Endothelial cell (in vitro differentiated cells): ENCODE measurements around the gene RASD2. TPM values are rescaled to one million over a fixed set of nuclear protein-coding genes. Genes with fewer than 3 reads are reported as not detected.
A peak's percentile ranks its signal among the peaks of the same experiment; 100 is the strongest.

Source experiments
- DNase-seq: peaks from one replicate; pipeline ENCODE4 v3.0.0; 2021; ENCODE audit warnings: low spot score
- H3K27ac Mint-ChIP-seq: one replicate; pipeline ENCODE4 v1.8.0; 2021; ENCODE audit warnings: mixed read lengths, inconsistent platforms; ENCODE audit not compliant: unreplicated experiment
- H3K27me3 Mint-ChIP-seq: one replicate; pipeline ENCODE4 v1.8.0; 2021; ENCODE audit warnings: mild to moderate bottlenecking, moderate library complexity, mixed read lengths, inconsistent platforms; ENCODE audit not compliant: unreplicated experiment
- H3K36me3 Mint-ChIP-seq: one replicate; pipeline ENCODE4 v1.8.0; 2021; ENCODE audit warnings: mild to moderate bottlenecking, low read depth, mixed read lengths, inconsistent platforms; ENCODE audit not compliant: unreplicated experiment
- H3K4me1 Mint-ChIP-seq: one replicate; pipeline ENCODE4 v1.8.0; 2021; ENCODE audit warnings: mild to moderate bottlenecking, mixed read lengths, inconsistent platforms; ENCODE audit not compliant: unreplicated experiment
- H3K4me3 Mint-ChIP-seq: one replicate; pipeline ENCODE4 v1.8.0; 2021; ENCODE audit warnings: mild to moderate bottlenecking, mixed read lengths, inconsistent platforms; ENCODE audit not compliant: unreplicated experiment
- H3K9me3 Mint-ChIP-seq: one replicate; pipeline ENCODE4 v1.8.0; 2021; ENCODE audit warnings: mixed read lengths, inconsistent platforms; ENCODE audit not compliant: unreplicated experiment
- CTCF ChIP-seq: fragments of 200-600 bp; sonication (generic); IDR thresholded peaks from one replicate; pipeline ENCODE4 v1.5.0; 2021; ENCODE audit warnings: antibody characterized with exemption; ENCODE audit not compliant: unreplicated experiment
- total RNA-seq: library from RNA; stranded (reverse); fragmentation: NEBNext Ultra II Directional; extraction: Animal tissue kit (Norgen Biotek cat#: 25700); gene quantifications from one replicate; pipeline ENCODE4 v1.2.1, GENCODE V29; 2021; ENCODE audit not compliant: unreplicated experiment

The RASD2 gene
- total RNA-seq, 1 donor from 2014 or later: not detected

- no peak for TF ChIP-seq CTCF
- H3K9me3 Mint-ChIP-seq: no peaks in the 10 kb centered on the region
- peaks cover 2% of the 10 kb centered on the region for H3K27me3 Mint-ChIP-seq
- DNase-seq: no peak
- no peak overlapping the region for H3K27ac Mint-ChIP-seq
- no peaks in the 10 kb centered on the region for H3K4me1 Mint-ChIP-seq
- no peak overlapping the region for H3K4me3 Mint-ChIP-seq
- H3K36me3 Mint-ChIP-seq: no peaks in the 10 kb centered on the region
These were observed 6.5 kb upstream of the RASD2 start for GRCh38 chr22:35534091-35534490.

GRCh38 chr22:35537232-35537631 is 3.4 kb upstream of the RASD2 start:
- peaks cover 4% of the 10 kb centered on the region for H3K4me1 Mint-ChIP-seq
- no peak overlapping the region for H3K4me3 Mint-ChIP-seq
- peaks cover 5% of the 10 kb centered on the region for H3K27me3 Mint-ChIP-seq
- DNase-seq: no peak
- H3K36me3 Mint-ChIP-seq: no peaks in the 10 kb centered on the region
- H3K9me3 Mint-ChIP-seq: no peaks in the 10 kb centered on the region
- no peak for TF ChIP-seq CTCF
- no peak overlapping the region for H3K27ac Mint-ChIP-seq

GRCh38 chr22:35538801-35539321 is 1.8 kb upstream of the RASD2 start:
- peak; percentile 63 for DNase-seq
- no peaks in the 10 kb centered on the region for H3K9me3 Mint-ChIP-seq
- H3K36me3 Mint-ChIP-seq: no peaks in the 10 kb centered on the region
- peaks cover 4% of the 10 kb centered on the region for H3K4me1 Mint-ChIP-seq
- H3K4me3 Mint-ChIP-seq: no peak overlapping the region
- peaks cover 7% of the 10 kb centered on the region for H3K27me3 Mint-ChIP-seq
- H3K27ac Mint-ChIP-seq: no peak overlapping the region
- TF ChIP-seq CTCF: peak; percentile 85

- H3K36me3 Mint-ChIP-seq: no peaks in the 10 kb centered on the region
- peaks cover 4% of the 10 kb centered on the region for H3K4me1 Mint-ChIP-seq
- H3K27me3 Mint-ChIP-seq: peaks cover 7% of the 10 kb centered on the region
- peak overlapping the region; percentile 79 for H3K4me3 Mint-ChIP-seq
- H3K27ac Mint-ChIP-seq: no peak overlapping the region
- TF ChIP-seq CTCF: no peak
- H3K9me3 Mint-ChIP-seq: no peaks in the 10 kb centered on the region
- no peak for DNase-seq
These were observed 1.1 kb upstream of the RASD2 start for GRCh38 chr22:35539487-35539886.

- Mint-ChIP-seq H3K4me3 (peak overlapping the region; percentile 79), H3K9me3 (no peaks in the 10 kb centered on the region), H3K4me1 (peaks cover 4% of the 10 kb centered on the region), H3K27me3 (peaks cover 7% of the 10 kb centered on the region), H3K27ac (no peak overlapping the region), H3K36me3 (no peaks in the 10 kb centered on the region)
- no peak for TF ChIP-seq CTCF
- DNase-seq: peak; percentile 60
These were observed 579 bp upstream of the RASD2 start for GRCh38 chr22:35539910-35540594.
